Panc1 (cell line): ENCODE data around the gene SWI5. TPM values are rescaled to one million over a fixed set of nuclear protein-coding genes. Genes with fewer than 3 reads are reported as not detected.

Experiments used
- ATAC-seq: fragments of 200-7000 bp; cut with Tn5 transposase; 2 replicates; pipeline ENCODE4 v1.9.1; 2020; ENCODE audit warnings: mild to moderate bottlenecking, moderate library complexity
- BruUV-seq: library from RNA; stranded (reverse); fragments of 400-500 nt; replicated peaks from 2 replicates; lab custom pipeline; 2021; lab: Mats Ljungman, UMichigan
- CTCF ChIA-PET: fragments of 300-600 bp; sonication (Branson Sonifier 250); formaldehyde crosslinking; loops from one replicate; lab custom pipeline; 2022; ENCODE audit warnings: antibody characterized with exemption; lab: Charles Lee
- POLR2A ChIA-PET: fragments of 300-600 bp; sonication (Branson Sonifier 250); formaldehyde crosslinking; loops from one replicate; lab custom pipeline; 2022; ENCODE audit warnings: antibody characterized with exemption; lab: Charles Lee
- DNase-seq: peaks from one replicate; pipeline ENCODE4 v3.0.0-alpha.2; 2010; ENCODE audit warnings: low read depth, low spot score
- H3K27ac ChIP-seq: 2 replicates; pipeline ENCODE4 v1.5.1; 2011; ENCODE audit warnings: mild to moderate bottlenecking, low read length, inconsistent platforms
- H3K27me3 ChIP-seq: fragments of 200-500 bp; sonication (Bioruptor generic); 2 replicates; pipeline ENCODE4 v1.6.0; 2014; ENCODE audit warnings: low read length, inconsistent platforms; ENCODE audit not compliant: control insufficient read depth, insufficient read depth
- H3K36me3 ChIP-seq: fragments of 200-500 bp; sonication (Bioruptor generic); 2 replicates; pipeline ENCODE4 v1.5.1; 2014; ENCODE audit warnings: inconsistent platforms, mild to moderate bottlenecking, low read length, moderate library complexity; ENCODE audit not compliant: control insufficient read depth, insufficient read depth
- H3K4me1 ChIP-seq: 2 replicates; pipeline ENCODE4 v1.5.1; 2011; ENCODE audit warnings: inconsistent platforms, mild to moderate bottlenecking, low read length, moderate library complexity; ENCODE audit not compliant: control insufficient read depth, insufficient read depth
- H3K4me3 ChIP-seq, 2 experiments: 2 replicates each; pipeline ENCODE4 v1.5.1; 2011 to 2012; ENCODE audit warnings: low read depth in 2 of 2, low read length in 2 of 2, mild to moderate bottlenecking in 2 of 2, inconsistent platforms in 1 of 2, moderate library complexity in 1 of 2
- H3K9me3 ChIP-seq: fragments of 200-500 bp; sonication (Bioruptor generic); 2 replicates; pipeline ENCODE4 v1.5.1; 2014; ENCODE audit warnings: low read depth, mild to moderate bottlenecking, inconsistent platforms, low read length, moderate library complexity; ENCODE audit not compliant: control insufficient read depth, insufficient read depth
- POLR2AphosphoS5 ChIP-seq: IDR thresholded peaks from 2 replicates; pipeline ENCODE4 v1.6.1; 2012; ENCODE audit warnings: mild to moderate bottlenecking, low read depth, low read length, moderate library complexity
- SIN3A ChIP-seq: IDR thresholded peaks from 2 replicates; pipeline ENCODE4 v1.6.1; 2012; ENCODE audit warnings: low read depth, mild to moderate bottlenecking, low read length, moderate library complexity, borderline replicate concordance; ENCODE audit not compliant: insufficient read depth
- TCF7L2 ChIP-seq: IDR thresholded peaks from 2 replicates; pipeline ENCODE4 v1.6.1; 2011; ENCODE audit warnings: mild to moderate bottlenecking, low read depth, low read length, inconsistent platforms
- in situ Hi-C: cut with HindIII; loops from 2 replicates; pipeline ENCODE4 v1.10.0; 2016; ENCODE audit warnings: low sequenced_read_pairs, low pct_unique_long_range_greater_than_20kb
- intact Hi-C: fragments of 100-400 bp; cut with micrococcal nuclease; formaldehyde crosslinking; loops from one replicate; pipeline ENCODE4 v1.10.0; 2022; ENCODE audit not compliant: unreplicated experiment
- microRNA-seq: library from miRNA; unstranded; fragments of <30 nt; microRNA quantifications from one replicate; pipeline ENCODE4 v1.1.0, GENCODE V29; 2020; ENCODE audit not compliant: unreplicated experiment
- total RNA-seq: library from RNA; stranded (reverse); gene quantifications from one replicate; pipeline ENCODE4 v1.2.1, GENCODE V29; 2021; ENCODE audit not compliant: unreplicated experiment
- TF ChIP-seq, protein P1 (sequence below), 2 experiments: IDR thresholded peaks; 2 replicates each; pipeline ENCODE4 v1.6.1; 2011 to 2012; ENCODE audit warnings: low read depth in 2 of 2, control low read depth in 1 of 2, low read length in 1 of 2, mild to moderate bottlenecking in 1 of 2, moderate library complexity in 1 of 2; ENCODE audit not compliant: insufficient read depth in 1 of 2
- TF ChIP-seq, protein P2 (sequence below): fragments of 450-650 bp; IDR thresholded peaks from 2 replicates; pipeline ENCODE4 v1.5.1; 2017; ENCODE audit warnings: mild to moderate bottlenecking

Gene SWI5
- total RNA-seq, 1 experiment from 2014 or later = 28.3 TPM

DNA sequence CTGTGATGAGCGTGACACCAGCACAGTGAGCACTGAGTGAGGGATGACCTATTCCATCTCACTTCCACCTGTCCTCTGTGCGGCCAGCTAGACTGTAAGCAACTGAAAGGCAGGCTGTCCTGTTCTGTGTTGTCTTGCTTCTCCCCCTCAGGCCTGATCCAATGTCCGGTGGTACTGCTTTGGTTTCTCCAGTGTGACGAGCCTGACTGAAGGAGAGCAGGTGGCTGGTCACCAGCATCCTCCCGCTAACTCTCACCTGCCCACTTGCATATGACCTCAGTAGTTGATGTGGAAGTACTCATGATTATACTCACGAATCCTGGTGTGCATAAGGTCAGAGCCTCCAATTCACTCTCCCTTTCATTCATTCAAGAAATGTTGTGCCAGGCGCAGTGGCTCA is 61.9 kb downstream of the SWI5 start:
- DNase-seq (no peak), ATAC-seq (no peak)
- TF ChIP-seq TCF7L2 = no peak
- TF ChIP-seq, protein P1, sequence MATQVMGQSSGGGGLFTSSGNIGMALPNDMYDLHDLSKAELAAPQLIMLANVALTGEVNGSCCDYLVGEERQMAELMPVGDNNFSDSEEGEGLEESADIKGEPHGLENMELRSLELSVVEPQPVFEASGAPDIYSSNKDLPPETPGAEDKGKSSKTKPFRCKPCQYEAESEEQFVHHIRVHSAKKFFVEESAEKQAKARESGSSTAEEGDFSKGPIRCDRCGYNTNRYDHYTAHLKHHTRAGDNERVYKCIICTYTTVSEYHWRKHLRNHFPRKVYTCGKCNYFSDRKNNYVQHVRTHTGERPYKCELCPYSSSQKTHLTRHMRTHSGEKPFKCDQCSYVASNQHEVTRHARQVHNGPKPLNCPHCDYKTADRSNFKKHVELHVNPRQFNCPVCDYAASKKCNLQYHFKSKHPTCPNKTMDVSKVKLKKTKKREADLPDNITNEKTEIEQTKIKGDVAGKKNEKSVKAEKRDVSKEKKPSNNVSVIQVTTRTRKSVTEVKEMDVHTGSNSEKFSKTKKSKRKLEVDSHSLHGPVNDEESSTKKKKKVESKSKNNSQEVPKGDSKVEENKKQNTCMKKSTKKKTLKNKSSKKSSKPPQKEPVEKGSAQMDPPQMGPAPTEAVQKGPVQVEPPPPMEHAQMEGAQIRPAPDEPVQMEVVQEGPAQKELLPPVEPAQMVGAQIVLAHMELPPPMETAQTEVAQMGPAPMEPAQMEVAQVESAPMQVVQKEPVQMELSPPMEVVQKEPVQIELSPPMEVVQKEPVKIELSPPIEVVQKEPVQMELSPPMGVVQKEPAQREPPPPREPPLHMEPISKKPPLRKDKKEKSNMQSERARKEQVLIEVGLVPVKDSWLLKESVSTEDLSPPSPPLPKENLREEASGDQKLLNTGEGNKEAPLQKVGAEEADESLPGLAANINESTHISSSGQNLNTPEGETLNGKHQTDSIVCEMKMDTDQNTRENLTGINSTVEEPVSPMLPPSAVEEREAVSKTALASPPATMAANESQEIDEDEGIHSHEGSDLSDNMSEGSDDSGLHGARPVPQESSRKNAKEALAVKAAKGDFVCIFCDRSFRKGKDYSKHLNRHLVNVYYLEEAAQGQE (IDR thresholded peaks at IDR 0.05; ENCODE audit: insufficient read depth in 1 of 2, low read depth in 2 of 2, low read length in 1 of 2) = no peak
- TF ChIP-seq SIN3A = no peak
- no peak for TF ChIP-seq POLR2AphosphoS5
- TF ChIP-seq, protein P2, sequence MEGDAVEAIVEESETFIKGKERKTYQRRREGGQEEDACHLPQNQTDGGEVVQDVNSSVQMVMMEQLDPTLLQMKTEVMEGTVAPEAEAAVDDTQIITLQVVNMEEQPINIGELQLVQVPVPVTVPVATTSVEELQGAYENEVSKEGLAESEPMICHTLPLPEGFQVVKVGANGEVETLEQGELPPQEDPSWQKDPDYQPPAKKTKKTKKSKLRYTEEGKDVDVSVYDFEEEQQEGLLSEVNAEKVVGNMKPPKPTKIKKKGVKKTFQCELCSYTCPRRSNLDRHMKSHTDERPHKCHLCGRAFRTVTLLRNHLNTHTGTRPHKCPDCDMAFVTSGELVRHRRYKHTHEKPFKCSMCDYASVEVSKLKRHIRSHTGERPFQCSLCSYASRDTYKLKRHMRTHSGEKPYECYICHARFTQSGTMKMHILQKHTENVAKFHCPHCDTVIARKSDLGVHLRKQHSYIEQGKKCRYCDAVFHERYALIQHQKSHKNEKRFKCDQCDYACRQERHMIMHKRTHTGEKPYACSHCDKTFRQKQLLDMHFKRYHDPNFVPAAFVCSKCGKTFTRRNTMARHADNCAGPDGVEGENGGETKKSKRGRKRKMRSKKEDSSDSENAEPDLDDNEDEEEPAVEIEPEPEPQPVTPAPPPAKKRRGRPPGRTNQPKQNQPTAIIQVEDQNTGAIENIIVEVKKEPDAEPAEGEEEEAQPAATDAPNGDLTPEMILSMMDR = no peak
- CTCF ChIA-PET = no interaction called here
- H3K27me3 ChIP-seq = no peaks in the 10 kb centered on the region
- no peaks in the 10 kb centered on the region for H3K9me3 ChIP-seq
- POLR2A ChIA-PET = no interaction called here
- BruUV-seq = no TSS peak
- H3K27ac ChIP-seq = no peak overlapping the region
- H3K36me3 ChIP-seq = no peaks in the 10 kb centered on the region
- no peak overlapping the region for H3K4me3 ChIP-seq
- intact Hi-C loops = no loop called here
- H3K4me1 ChIP-seq = no peaks in the 10 kb centered on the region
- in situ Hi-C loops = no loop called here

Small RNA genes within 50 kb of the gene (microRNA-seq; reads per million reads assigned to microRNA genes)
- gene MIR199B (1.3 reads per million), gene MIR3154 (not detected)

Other genes with a start within 250 kb of the SWI5 start
- gene NAIF1, start 209.0 kb upstream of the SWI5 start, total RNA-seq = 14.6 TPM
- gene SLC25A25, start 208.0 kb upstream of the SWI5 start, total RNA-seq = 10.7 TPM
- gene PTGES2, start 148.5 kb upstream of the SWI5 start, total RNA-seq = 76.8 TPM
- gene LCN2, start 126.8 kb upstream of the SWI5 start, total RNA-seq = 1.0 TPM
- gene BBLN, start 116.0 kb upstream of the SWI5 start, total RNA-seq = 48.5 TPM
- gene CIZ1, start 84.7 kb upstream of the SWI5 start, total RNA-seq = 111 TPM
- 18.7 TPM for gene DNM1, start 72.9 kb upstream of the SWI5 start, total RNA-seq
- gene GOLGA2, start 269 bp upstream of the SWI5 start, total RNA-seq = 69.6 TPM
- 22.5 TPM for gene TRUB2, start 46.2 kb downstream of the SWI5 start, total RNA-seq
- gene COQ4, start 46.6 kb downstream of the SWI5 start, total RNA-seq = 19.1 TPM
- 20.3 TPM for gene SLC27A4, start 64.3 kb downstream of the SWI5 start, total RNA-seq
- gene URM1, start 95.1 kb downstream of the SWI5 start, total RNA-seq = 45.4 TPM
- 11.3 TPM for gene CERCAM, start 144.6 kb downstream of the SWI5 start, total RNA-seq
- 36.8 TPM for gene ODF2, start 179.7 kb downstream of the SWI5 start, total RNA-seq
- gene GLE1, start 228.4 kb downstream of the SWI5 start, total RNA-seq = 25.9 TPM